ENCODE data around the gene SLC2A4RG.

Gene SLC2A4RG

GRCh38 chr20:63703976-63704748 is 35.4 kb upstream of the SLC2A4RG start:
- DNase-seq (peak; percentile 0), ATAC-seq (replicated peaks) (no peak)
- peak overlapping the region; percentile 56 for H3K27ac Mint-ChIP-seq
- no peaks in the 10 kb centered on the region for H3K27me3 Mint-ChIP-seq
- no peak overlapping the region for H3K4me3 Mint-ChIP-seq
- H3K4me1 Mint-ChIP-seq, result peaks cover 25 to 46% of the 10 kb centered on the region in 2 donors
- H3K36me3 Mint-ChIP-seq, result peaks cover 16 to 42% of the 10 kb centered on the region in 2 donors
- no peaks in the 10 kb centered on the region for H3K9me3 Mint-ChIP-seq

GRCh38 chr20:63704749-63705117 is 34.8 kb upstream of the SLC2A4RG start:
- no peaks in the 10 kb centered on the region for H3K9me3 Mint-ChIP-seq
- peak; percentile 0 for DNase-seq
- peaks cover 24 to 44% of the 10 kb centered on the region in 2 donors for H3K4me1 Mint-ChIP-seq
- ATAC-seq (replicated peaks), result no peak
- peaks cover 16 to 39% of the 10 kb centered on the region in 2 donors for H3K36me3 Mint-ChIP-seq
- no peak overlapping the region for H3K4me3 Mint-ChIP-seq
- H3K27ac Mint-ChIP-seq, result peak overlapping the region; percentile 31
- H3K27me3 Mint-ChIP-seq, result no peaks in the 10 kb centered on the region

GRCh38 chr20:63705232-63706026 is 34.1 kb upstream of the SLC2A4RG start:
- Mint-ChIP-seq H3K4me3 (no peak overlapping the region), H3K36me3 (peaks cover 16 to 37% of the 10 kb centered on the region in 2 donors), H3K27me3 (no peaks in the 10 kb centered on the region), H3K4me1 (peaks cover 22 to 47% of the 10 kb centered on the region in 2 donors), H3K9me3 (no peaks in the 10 kb centered on the region), H3K27ac (no peak overlapping the region)
- ATAC-seq (replicated peaks) (no peak), DNase-seq (no peak)

GRCh38 chr20:63706027-63706695 is 33.4 kb upstream of the SLC2A4RG start:
- ATAC-seq (replicated peaks), result no peak
- H3K4me1 Mint-ChIP-seq, result peaks cover 28 to 52% of the 10 kb centered on the region in 2 donors
- H3K4me3 Mint-ChIP-seq, result peak overlapping the region; percentile 90 to 92
- H3K27ac Mint-ChIP-seq, result peak overlapping the region; percentile 88
- no peaks in the 10 kb centered on the region for H3K27me3 Mint-ChIP-seq
- no peaks in the 10 kb centered on the region for H3K9me3 Mint-ChIP-seq
- DNase-seq, result no peak
- peaks cover 24 to 43% of the 10 kb centered on the region in 2 donors for H3K36me3 Mint-ChIP-seq

GRCh38 chr20:63706852-63707557 is 32.6 kb upstream of the SLC2A4RG start:
- peaks cover 29 to 56% of the 10 kb centered on the region in 2 donors for H3K4me1 Mint-ChIP-seq
- H3K4me3 Mint-ChIP-seq, result peak overlapping the region; percentile 90 to 92
- H3K36me3 Mint-ChIP-seq, result peaks cover 30 to 46% of the 10 kb centered on the region in 2 donors
- H3K27ac Mint-ChIP-seq, result peak overlapping the region; percentile 88
- ATAC-seq (replicated peaks), result peak; percentile 67 to 69
- DNase-seq, result peak; percentile 53
- no peaks in the 10 kb centered on the region for H3K27me3 Mint-ChIP-seq
- no peaks in the 10 kb centered on the region for H3K9me3 Mint-ChIP-seq

GRCh38 chr20:63707558-63708300 is 31.8 kb upstream of the SLC2A4RG start, which contains the start of the genes ARFRP1 and ZGPAT:
ARFRP1 (minus strand) TSS chr20:63707976; CDS start chr20:63707091, 885 bp downstream.
ZGPAT (plus strand) TSS chr20:63708039; CDS start chr20:63708581, 542 bp downstream.
- H3K27ac Mint-ChIP-seq, result peak within 1 kb of the TSS; percentile 91
- DNase-seq (peak; percentile 85), ATAC-seq (replicated peaks) (peak; percentile 88 to 92)
- peaks cover 33 to 57% of the 10 kb centered on the region in 2 donors for H3K4me1 Mint-ChIP-seq
- H3K27me3 Mint-ChIP-seq, result no peaks in the 10 kb centered on the region
- H3K9me3 Mint-ChIP-seq, result peaks cover 3 to 4% of the 10 kb centered on the region in 2 donors
- H3K36me3 Mint-ChIP-seq, result peaks cover 37 to 48% of the 10 kb centered on the region in 2 donors
- peak within 1 kb of the TSS; percentile 91 to 92 for H3K4me3 Mint-ChIP-seq

GRCh38 chr20:63708301-63709148 is 31.1 kb upstream of the SLC2A4RG start:
- DNase-seq (no peak), ATAC-seq (replicated peaks) (peak; percentile 19 to 22)
- Mint-ChIP-seq H3K4me3 (peak overlapping the region; percentile 91 to 92), H3K27me3 (no peaks in the 10 kb centered on the region), H3K4me1 (peaks cover 33 to 57% of the 10 kb centered on the region in 2 donors), H3K27ac (peak overlapping the region; percentile 91), H3K36me3 (peaks cover 43 to 53% of the 10 kb centered on the region in 2 donors), H3K9me3 (peaks cover 3 to 4% of the 10 kb centered on the region in 2 donors)

GRCh38 chr20:63709149-63709527 is 30.4 kb upstream of the SLC2A4RG start:
- Mint-ChIP-seq H3K36me3 (peaks cover 43 to 57% of the 10 kb centered on the region in 2 donors), H3K9me3 (peaks cover 3 to 4% of the 10 kb centered on the region in 2 donors), H3K27ac (no peak overlapping the region), H3K4me1 (peaks cover 33 to 57% of the 10 kb centered on the region in 2 donors), H3K27me3 (no peaks in the 10 kb centered on the region), H3K4me3 (peak overlapping the region; percentile 91 to 92)
- DNase-seq (no peak), ATAC-seq (replicated peaks) (no peak)

- H3K27ac Mint-ChIP-seq, result peak overlapping the region; percentile 20
- DNase-seq (no peak), ATAC-seq (replicated peaks) (no peak)
- peaks cover 4 to 9% of the 10 kb centered on the region in 2 donors for H3K9me3 Mint-ChIP-seq
- no peak overlapping the region for H3K4me3 Mint-ChIP-seq
- no peaks in the 10 kb centered on the region for H3K27me3 Mint-ChIP-seq
- peaks cover 54 to 60% of the 10 kb centered on the region in 2 donors for H3K36me3 Mint-ChIP-seq
- H3K4me1 Mint-ChIP-seq, result peaks cover 34 to 54% of the 10 kb centered on the region in 2 donors
Measured at GRCh38 chr20:63711085-63711645, 28.4 kb upstream of the SLC2A4RG start.

GRCh38 chr20:63712191-63712590 is 27.4 kb upstream of the SLC2A4RG start:
- Mint-ChIP-seq H3K9me3 (peaks cover 4 to 11% of the 10 kb centered on the region in 2 donors), H3K4me1 (peaks cover 28 to 50% of the 10 kb centered on the region in 2 donors), H3K27ac (no peak overlapping the region), H3K4me3 (no peak overlapping the region), H3K36me3 (peaks cover 62 to 63% of the 10 kb centered on the region in 2 donors), H3K27me3 (no peaks in the 10 kb centered on the region)
- no peak for ATAC-seq (replicated peaks)
- DNase-seq, result no peak

GRCh38 chr20:63714858-63715257 is 24.7 kb upstream of the SLC2A4RG start:
- Mint-ChIP-seq H3K4me1 (peaks cover 19 to 39% of the 10 kb centered on the region in 2 donors), H3K36me3 (peaks cover 80 to 81% of the 10 kb centered on the region in 2 donors), H3K4me3 (no peak overlapping the region), H3K9me3 (peaks cover 4 to 17% of the 10 kb centered on the region in 2 donors), H3K27ac (no peak overlapping the region), H3K27me3 (no peaks in the 10 kb centered on the region)
- ATAC-seq (replicated peaks) (no peak), DNase-seq (no peak)

GRCh38 chr20:63718996-63719395 is 20.6 kb upstream of the SLC2A4RG start:
- no peaks in the 10 kb centered on the region for H3K27me3 Mint-ChIP-seq
- ATAC-seq (replicated peaks) (no peak), DNase-seq (no peak)
- peaks cover 0 to 14% of the 10 kb centered on the region in 2 donors for H3K9me3 Mint-ChIP-seq
- H3K4me1 Mint-ChIP-seq, result peaks cover 10 to 21% of the 10 kb centered on the region in 2 donors
- peak overlapping the region; percentile 37 for H3K27ac Mint-ChIP-seq
- H3K36me3 Mint-ChIP-seq, result peaks cover 71 to 74% of the 10 kb centered on the region in 2 donors
- H3K4me3 Mint-ChIP-seq, result no peak overlapping the region
